Endothelial cell (in vitro differentiated cells): Measurements from ENCODE around the gene SORCS2. TPM values are rescaled to one million over a fixed set of nuclear protein-coding genes. Genes with fewer than 3 reads are reported as not detected.

Experiments
- DNase-seq: peaks from one replicate; pipeline ENCODE4 v3.0.0; 2021; ENCODE audit warnings: low spot score
- H3K27ac Mint-ChIP-seq: one replicate; pipeline ENCODE4 v1.8.0; 2021; ENCODE audit warnings: mixed read lengths, inconsistent platforms; ENCODE audit not compliant: unreplicated experiment
- H3K27me3 Mint-ChIP-seq: one replicate; pipeline ENCODE4 v1.8.0; 2021; ENCODE audit warnings: mild to moderate bottlenecking, moderate library complexity, mixed read lengths, inconsistent platforms; ENCODE audit not compliant: unreplicated experiment
- H3K36me3 Mint-ChIP-seq: one replicate; pipeline ENCODE4 v1.8.0; 2021; ENCODE audit warnings: mild to moderate bottlenecking, low read depth, mixed read lengths, inconsistent platforms; ENCODE audit not compliant: unreplicated experiment
- H3K4me1 Mint-ChIP-seq: one replicate; pipeline ENCODE4 v1.8.0; 2021; ENCODE audit warnings: mild to moderate bottlenecking, mixed read lengths, inconsistent platforms; ENCODE audit not compliant: unreplicated experiment
- H3K4me3 Mint-ChIP-seq: one replicate; pipeline ENCODE4 v1.8.0; 2021; ENCODE audit warnings: mild to moderate bottlenecking, mixed read lengths, inconsistent platforms; ENCODE audit not compliant: unreplicated experiment
- H3K9me3 Mint-ChIP-seq: one replicate; pipeline ENCODE4 v1.8.0; 2021; ENCODE audit warnings: mixed read lengths, inconsistent platforms; ENCODE audit not compliant: unreplicated experiment
- total RNA-seq: library from RNA; stranded (reverse); fragmentation: NEBNext Ultra II Directional; extraction: Animal tissue kit (Norgen Biotek cat#: 25700); gene quantifications from one replicate; pipeline ENCODE4 v1.2.1, GENCODE V29; 2021; ENCODE audit not compliant: unreplicated experiment
- TF ChIP-seq, protein P1 (sequence below): fragments of 200-600 bp; sonication (generic); IDR thresholded peaks from one replicate; pipeline ENCODE4 v1.5.0; 2021; ENCODE audit warnings: antibody characterized with exemption; ENCODE audit not compliant: unreplicated experiment

Gene SORCS2
- total RNA-seq, 1 donor from 2014 or later = 1.3 TPM

GRCh38 chr4:7424553-7425111, 232.3 kb downstream of the SORCS2 start:
- Mint-ChIP-seq H3K27me3 (peaks cover 1% of the 10 kb centered on the region), H3K9me3 (no peaks in the 10 kb centered on the region)
- DNase-seq = no peak

GRCh38 chr4:7425124-7425523, 232.8 kb downstream of the SORCS2 start:
- Mint-ChIP-seq H3K4me1 (no peaks in the 10 kb centered on the region), H3K27me3 (peaks cover 1% of the 10 kb centered on the region), H3K27ac (no peak overlapping the region), H3K9me3 (no peaks in the 10 kb centered on the region), H3K36me3 (no peaks in the 10 kb centered on the region), H3K4me3 (no peak overlapping the region)
- TF ChIP-seq, protein P1, sequence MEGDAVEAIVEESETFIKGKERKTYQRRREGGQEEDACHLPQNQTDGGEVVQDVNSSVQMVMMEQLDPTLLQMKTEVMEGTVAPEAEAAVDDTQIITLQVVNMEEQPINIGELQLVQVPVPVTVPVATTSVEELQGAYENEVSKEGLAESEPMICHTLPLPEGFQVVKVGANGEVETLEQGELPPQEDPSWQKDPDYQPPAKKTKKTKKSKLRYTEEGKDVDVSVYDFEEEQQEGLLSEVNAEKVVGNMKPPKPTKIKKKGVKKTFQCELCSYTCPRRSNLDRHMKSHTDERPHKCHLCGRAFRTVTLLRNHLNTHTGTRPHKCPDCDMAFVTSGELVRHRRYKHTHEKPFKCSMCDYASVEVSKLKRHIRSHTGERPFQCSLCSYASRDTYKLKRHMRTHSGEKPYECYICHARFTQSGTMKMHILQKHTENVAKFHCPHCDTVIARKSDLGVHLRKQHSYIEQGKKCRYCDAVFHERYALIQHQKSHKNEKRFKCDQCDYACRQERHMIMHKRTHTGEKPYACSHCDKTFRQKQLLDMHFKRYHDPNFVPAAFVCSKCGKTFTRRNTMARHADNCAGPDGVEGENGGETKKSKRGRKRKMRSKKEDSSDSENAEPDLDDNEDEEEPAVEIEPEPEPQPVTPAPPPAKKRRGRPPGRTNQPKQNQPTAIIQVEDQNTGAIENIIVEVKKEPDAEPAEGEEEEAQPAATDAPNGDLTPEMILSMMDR = no peak
- no peak for DNase-seq

More at GRCh38 chr4:7424553-7425111, 232.3 kb downstream of the SORCS2 start:
- no peak overlapping the region for H3K27ac Mint-ChIP-seq
- TF ChIP-seq, protein P1 = no peak
- no peaks in the 10 kb centered on the region for H3K36me3 Mint-ChIP-seq
- H3K4me1 Mint-ChIP-seq = no peaks in the 10 kb centered on the region
- H3K4me3 Mint-ChIP-seq = no peak overlapping the region

GRCh38 chr4:7425591-7426468, 233.5 kb downstream of the SORCS2 start:
- DNase-seq = no peak
- Mint-ChIP-seq H3K9me3 (no peaks in the 10 kb centered on the region), H3K4me3 (no peak overlapping the region), H3K27ac (no peak overlapping the region), H3K36me3 (no peaks in the 10 kb centered on the region), H3K27me3 (peaks cover 1% of the 10 kb centered on the region), H3K4me1 (no peaks in the 10 kb centered on the region)
- TF ChIP-seq, protein P1 = no peak

DNA sequence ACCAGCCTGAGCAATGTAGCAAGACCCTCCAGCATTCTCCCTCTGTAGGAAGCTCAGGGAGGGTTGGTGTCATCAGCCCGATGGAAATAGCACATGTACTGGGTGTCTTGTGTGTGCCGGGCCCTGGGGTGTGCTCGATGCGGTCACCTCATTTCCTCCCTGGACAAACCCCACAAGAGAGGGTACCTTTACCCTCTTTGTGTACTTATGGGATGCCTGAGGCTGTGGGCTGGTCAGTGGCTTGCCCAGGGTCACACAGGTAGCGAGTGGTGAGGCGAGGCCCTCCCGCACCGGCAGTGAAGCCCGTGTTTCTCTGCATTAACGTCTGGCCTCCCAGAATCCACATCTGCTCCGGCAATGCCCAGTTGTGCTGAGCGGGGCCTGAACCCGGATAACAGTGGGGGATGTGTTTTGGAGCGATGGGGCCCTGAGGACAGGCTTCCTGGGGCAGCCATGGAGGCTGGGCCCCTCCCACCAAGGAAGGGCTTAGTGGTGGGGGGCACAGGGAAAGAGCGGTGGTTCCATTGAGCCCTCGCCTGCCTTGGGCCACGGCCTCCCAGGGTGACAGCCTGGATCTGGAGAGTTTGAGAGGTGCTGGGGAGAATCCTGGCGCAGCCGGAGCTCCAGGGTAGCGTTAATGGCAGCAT, 234.3 kb downstream of the SORCS2 start:
- H3K36me3 Mint-ChIP-seq = no peaks in the 10 kb centered on the region
- peaks cover 1% of the 10 kb centered on the region for H3K27me3 Mint-ChIP-seq
- DNase-seq = no peak
- H3K9me3 Mint-ChIP-seq = no peaks in the 10 kb centered on the region
- no peak overlapping the region for H3K4me3 Mint-ChIP-seq
- H3K4me1 Mint-ChIP-seq = no peaks in the 10 kb centered on the region
- no peak overlapping the region for H3K27ac Mint-ChIP-seq
- TF ChIP-seq, protein P1 = no peak
